ENCODE data around the gene CLCN6.

CLCN6 gene

DNA sequence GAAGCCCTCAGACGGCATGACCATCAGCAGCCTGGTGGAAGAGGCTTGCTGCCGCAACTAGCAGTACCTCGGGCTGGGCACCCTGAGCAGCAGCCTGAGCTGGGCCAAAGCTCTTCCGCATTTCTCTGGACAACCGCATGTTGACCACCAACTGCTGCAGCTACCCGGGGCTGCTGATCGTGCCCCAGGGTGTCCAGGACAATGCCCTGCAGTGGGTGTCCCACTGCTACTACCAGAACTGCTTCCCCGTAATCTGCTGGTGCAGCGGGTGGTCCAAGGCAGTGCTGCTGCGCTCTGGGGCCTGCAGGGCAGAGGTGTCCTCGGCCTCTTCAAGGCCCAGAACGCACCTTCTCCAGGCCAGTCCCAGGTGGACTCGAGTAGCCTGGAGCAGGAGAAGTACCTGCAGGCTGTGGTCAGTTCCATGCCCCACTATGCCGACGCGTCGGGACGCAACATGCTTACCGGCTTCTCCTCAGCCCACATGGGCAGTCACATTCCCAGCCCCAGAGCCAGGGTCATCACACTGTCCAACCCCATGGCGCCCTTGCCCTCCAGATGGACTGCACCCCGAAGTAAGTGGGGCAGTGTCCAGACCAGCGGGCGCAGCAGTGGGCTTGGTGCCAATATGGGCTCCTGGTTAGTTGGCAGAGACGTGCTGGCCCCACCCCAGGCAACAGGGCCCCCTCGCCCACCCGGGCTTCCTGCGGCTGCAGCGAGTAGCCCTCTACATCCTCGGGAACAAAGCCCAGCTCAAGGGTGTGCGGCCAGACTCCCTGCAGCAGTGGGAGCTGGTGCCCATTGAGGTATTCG lies 72.3 kb downstream of the CLCN6 start:
- DNase-seq (ENCODE audit: low read depth in 3 of 3): no peak

DNA sequence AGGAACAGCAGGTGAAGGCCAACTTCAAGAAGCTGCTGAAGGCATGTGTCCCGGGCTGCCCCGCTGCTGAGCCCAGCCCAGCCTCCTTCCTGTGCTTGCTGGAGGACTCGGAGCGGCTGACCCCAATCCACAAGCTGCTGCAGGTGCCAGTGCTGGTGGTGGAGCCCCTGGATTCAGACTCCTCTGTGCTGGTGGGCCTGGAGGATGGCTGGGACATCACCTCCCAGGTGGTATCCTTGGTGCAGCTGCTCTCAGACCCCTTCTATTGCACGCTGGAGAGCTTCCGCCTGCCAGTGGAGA lies 72.8 kb downstream of the CLCN6 start:
- no peak for DNase-seq (ENCODE audit: low read depth in 3 of 3)

DNA sequence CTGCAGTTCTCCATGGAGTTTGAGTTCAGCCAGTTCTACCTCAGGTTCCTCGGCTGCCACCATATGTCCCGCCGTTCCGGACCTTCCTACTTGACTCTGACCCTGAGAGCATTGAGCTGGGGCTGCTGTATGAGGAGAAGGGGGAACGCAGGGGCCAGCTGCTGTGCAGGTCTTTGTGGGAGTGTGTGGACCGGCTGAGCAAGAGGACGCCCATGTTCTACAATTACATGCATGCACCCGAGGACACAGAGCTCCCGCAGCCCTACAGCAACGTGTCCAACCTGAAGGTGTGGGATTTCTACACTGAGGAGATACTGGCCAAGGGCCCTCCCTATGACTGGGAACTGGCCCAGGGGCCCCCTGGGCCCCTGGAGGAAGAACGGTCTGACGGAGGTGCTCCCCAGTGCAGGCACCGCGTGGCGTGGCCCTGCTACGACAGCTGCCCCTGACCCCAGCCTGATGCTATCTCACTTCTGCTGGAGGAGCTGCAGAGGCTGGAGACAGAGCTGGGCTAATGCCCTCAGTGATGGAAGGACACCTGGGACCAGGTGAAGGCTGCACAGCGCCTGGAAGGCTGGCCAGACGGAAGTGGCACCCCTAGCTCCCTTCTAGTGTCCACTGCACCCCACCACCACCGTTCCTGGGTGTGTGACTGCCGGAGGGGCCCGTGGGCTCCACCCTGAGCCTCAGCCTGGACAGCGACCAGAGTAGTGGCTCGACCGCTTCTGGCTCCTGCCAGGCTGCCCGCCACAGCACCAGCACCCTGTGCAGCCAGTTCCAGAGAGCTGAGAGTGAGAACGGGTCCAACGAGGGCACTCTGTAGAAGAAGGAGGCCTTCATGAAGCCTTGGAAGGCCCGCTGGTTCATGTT lies 73.6 kb downstream of the CLCN6 start:
- DNase-seq (ENCODE audit: low read depth in 3 of 3): no peak

DNA sequence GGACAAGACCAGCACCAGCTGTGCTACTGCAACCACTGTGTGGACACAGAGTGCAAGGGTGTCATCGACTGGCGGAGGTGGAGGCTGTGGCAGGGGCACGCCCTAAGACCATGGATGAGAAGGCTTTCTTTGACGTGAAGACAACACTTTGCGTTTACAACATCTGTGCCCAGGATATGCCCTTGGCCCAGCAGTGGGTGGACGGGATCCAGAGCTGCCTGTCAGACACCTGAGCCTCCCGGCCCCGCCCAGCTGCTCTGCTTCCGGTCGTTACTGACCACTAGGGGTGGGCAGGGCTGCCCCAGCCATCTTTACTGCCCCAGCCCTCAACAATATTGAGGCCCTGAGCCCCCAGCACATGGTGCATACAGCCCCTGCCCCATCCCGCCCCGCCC lies 74.2 kb downstream of the CLCN6 start:
- no peak for DNase-seq (ENCODE audit: low read depth in 3 of 3)

GRCh38 chr1:11880911-11881748 lies 75.1 kb downstream of the CLCN6 start:
- no peak for DNase-seq (ENCODE audit: low read depth in 3 of 3)

DNA sequence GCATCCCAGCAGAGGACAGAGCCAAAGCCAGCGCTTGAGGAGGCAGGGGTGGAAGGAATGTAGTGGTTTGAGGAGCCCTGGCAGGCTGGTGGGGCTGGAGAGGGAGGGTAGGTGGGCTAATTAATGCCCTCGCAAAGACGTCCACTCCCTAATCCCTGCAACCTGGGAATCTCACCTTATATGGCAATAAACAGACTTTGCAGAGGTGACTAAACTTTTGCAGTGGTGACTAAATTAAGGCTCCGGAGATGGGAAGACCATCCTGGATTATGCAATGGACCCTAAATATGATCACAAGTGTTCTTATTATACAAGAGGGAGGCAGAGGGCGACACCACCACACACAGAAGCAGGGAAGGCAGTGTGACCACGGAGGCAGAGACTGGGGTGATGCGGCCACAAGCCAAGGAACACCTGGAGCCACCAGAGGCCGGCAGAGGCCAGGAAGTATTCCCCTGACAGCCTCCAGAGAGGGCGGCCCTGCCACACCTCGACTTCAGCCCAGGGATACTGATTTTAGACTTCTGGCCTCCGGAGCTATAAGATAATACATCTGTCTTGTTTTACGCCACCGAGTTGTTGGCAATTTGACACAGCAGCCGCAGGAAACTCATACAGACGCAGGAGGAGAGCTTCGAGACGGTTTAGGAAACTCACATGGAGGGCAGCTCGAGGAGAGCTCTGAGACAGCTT lies 75.9 kb downstream of the CLCN6 start:
- no peak for DNase-seq (ENCODE audit: low read depth in 3 of 3)

GRCh38 chr1:11882814-11883538 lies 77.0 kb downstream of the CLCN6 start:
- DNase-seq (ENCODE audit: low read depth in 3 of 3): no peak

- DNase-seq (ENCODE audit: low read depth in 3 of 3): no peak
These were observed 79.9 kb downstream of the CLCN6 start for GRCh38 chr1:11885916-11886315.

GRCh38 chr1:11886986-11887665 lies 81.1 kb downstream of the CLCN6 start:
- no peak for DNase-seq (ENCODE audit: low read depth in 3 of 3)

DNA sequence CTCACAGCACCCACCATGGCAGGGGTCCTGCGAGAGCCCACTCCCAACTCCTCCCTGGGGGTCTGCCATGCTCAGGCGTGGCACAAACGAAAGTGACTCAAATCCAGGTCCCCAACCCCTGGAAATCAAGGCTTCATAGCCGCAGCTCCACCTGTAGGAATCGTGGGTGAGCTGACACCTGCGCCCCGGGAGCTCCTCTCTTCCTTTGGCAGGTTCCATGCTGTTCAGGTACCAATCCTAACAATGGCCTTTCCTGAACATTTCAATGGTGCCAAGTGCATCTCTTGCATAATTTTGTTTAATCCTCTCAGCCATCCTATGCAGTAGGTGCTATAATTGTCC lies 81.6 kb downstream of the CLCN6 start:
- no peak for DNase-seq (ENCODE audit: low read depth in 3 of 3)

DNA sequence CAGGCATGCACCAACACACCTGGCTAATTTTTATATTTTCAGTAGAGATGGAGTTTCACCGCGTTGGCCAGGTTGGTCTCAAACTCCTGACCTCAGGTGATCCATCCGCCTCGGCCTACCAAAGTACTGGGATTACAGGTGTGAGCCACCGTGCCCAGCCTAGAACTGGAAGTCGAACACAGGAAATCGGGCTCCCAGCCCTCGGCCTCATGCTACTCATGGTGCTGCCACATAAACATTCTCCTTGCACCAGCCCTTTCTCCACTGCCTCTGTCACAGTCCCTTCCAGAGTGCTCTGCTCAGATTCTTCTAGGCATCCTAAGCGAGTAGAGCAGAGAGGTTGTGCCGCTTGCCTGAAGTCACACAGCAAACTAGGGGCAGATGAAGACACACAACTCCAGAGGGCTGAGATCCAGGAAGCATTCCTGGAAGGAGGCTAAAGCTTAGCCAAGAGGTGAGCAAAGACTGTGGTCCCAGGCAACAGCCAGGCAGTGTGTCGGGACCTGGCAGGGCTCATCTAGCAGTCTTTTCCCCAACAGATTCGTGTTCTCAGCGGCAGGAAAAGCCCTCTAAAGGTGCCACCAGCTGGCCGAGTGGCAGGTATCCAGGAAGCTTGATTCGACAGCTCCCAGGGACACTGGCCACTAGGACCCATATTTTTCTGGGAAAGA lies 82.3 kb downstream of the CLCN6 start:
- DNase-seq (ENCODE audit: low read depth in 3 of 3): no peak

DNA sequence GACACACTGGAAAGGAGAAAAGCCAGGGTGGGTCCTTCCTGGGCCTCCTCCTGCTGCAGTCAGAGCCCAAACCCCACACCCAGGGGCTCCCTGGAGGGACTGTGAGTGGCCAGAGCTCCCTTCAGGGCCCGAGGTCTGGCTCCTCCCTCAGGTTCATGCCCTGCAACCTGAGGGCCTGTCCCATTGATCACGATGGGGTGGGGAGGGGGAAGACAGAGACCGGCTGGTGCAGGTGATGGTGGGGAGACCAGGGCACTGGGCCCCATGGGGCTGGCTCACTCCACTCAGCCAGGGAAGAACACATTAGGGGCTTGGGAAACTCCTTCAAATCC lies 82.9 kb downstream of the CLCN6 start:
- DNase-seq (ENCODE audit: low read depth in 3 of 3): no peak

- DNase-seq (ENCODE audit: low read depth in 3 of 3): no peak
These were observed 85.6 kb downstream of the CLCN6 start for GRCh38 chr1:11891433-11892186.

Data from stimulated activated CD4-positive, alpha-beta T cell treated with anti-CD3 and anti-CD28 coated beads, TNF-alpha, amount 100 ng/mL, for 48 hours (primary cell).